ENCODE results near the gene PVALB. TPM values are rescaled to one million over a fixed set of nuclear protein-coding genes. Genes with fewer than 3 reads are reported as not detected.

Gene PVALB
- total RNA-seq, 2 donors from 2014 or later, result not detected

GRCh38 chr22:36840106-36840505, 23.3 kb upstream of the PVALB start:
- no peak for DNase-seq
- Histone ChIP-seq H3K4me1 (no peaks in the 10 kb centered on the region), H3K9ac (ENCODE audit: low read depth in 2 of 2, low read length in 2 of 2) (no peak overlapping the region), H3K27ac (no peak overlapping the region), H3K4me3 (no peak overlapping the region), H3K27me3 (no peaks in the 10 kb centered on the region), H3K36me3 (no peaks in the 10 kb centered on the region), H3K9me3 (no peaks in the 10 kb centered on the region)
- intact Hi-C loops (cut with DNase I), result no loop called here
- TF ChIP-seq CTCF (IDR thresholded peaks at IDR 0.05), result no peak

GRCh38 chr22:36839356-36840073, 22.7 kb upstream of the PVALB start:
- Histone ChIP-seq H3K9me3 (no peaks in the 10 kb centered on the region), H3K4me3 (no peak overlapping the region), H3K27me3 (no peaks in the 10 kb centered on the region), H3K4me1 (no peaks in the 10 kb centered on the region), H3K36me3 (no peaks in the 10 kb centered on the region), H3K27ac (no peak overlapping the region), H3K9ac (ENCODE audit: low read depth in 2 of 2, low read length in 2 of 2) (no peak overlapping the region)
- TF ChIP-seq CTCF (IDR thresholded peaks at IDR 0.05), result no peak
- DNase-seq, result no peak
- intact Hi-C loops (cut with DNase I), result no loop called here

- Histone ChIP-seq H3K4me3 (no peak overlapping the region), H3K36me3 (no peaks in the 10 kb centered on the region), H3K9ac (ENCODE audit: low read depth in 2 of 2, low read length in 2 of 2) (no peak overlapping the region), H3K27me3 (no peaks in the 10 kb centered on the region), H3K27ac (no peak overlapping the region), H3K9me3 (no peaks in the 10 kb centered on the region), H3K4me1 (no peaks in the 10 kb centered on the region)
- no peak for TF ChIP-seq CTCF (IDR thresholded peaks at IDR 0.05)
- intact Hi-C loops (cut with DNase I), result no loop called here
- no peak for DNase-seq
These were observed 21.5 kb upstream of the PVALB start for GRCh38 chr22:36838119-36839030.

GRCh38 chr22:36835903-36836302, 19.1 kb upstream of the PVALB start:
- Histone ChIP-seq H3K4me1 (no peaks in the 10 kb centered on the region), H3K9ac (ENCODE audit: low read depth in 2 of 2, low read length in 2 of 2) (no peak overlapping the region), H3K4me3 (no peak overlapping the region), H3K27me3 (no peaks in the 10 kb centered on the region), H3K9me3 (no peaks in the 10 kb centered on the region), H3K36me3 (no peaks in the 10 kb centered on the region), H3K27ac (no peak overlapping the region)
- intact Hi-C loops (cut with DNase I), result no loop called here
- no peak for DNase-seq
- no peak for TF ChIP-seq CTCF (IDR thresholded peaks at IDR 0.05)

GRCh38 chr22:36833073-36833472, 16.2 kb upstream of the PVALB start:
- intact Hi-C loops (cut with DNase I), result no loop called here
- Histone ChIP-seq H3K9ac (ENCODE audit: low read depth in 2 of 2, low read length in 2 of 2) (no peak overlapping the region), H3K27ac (no peak overlapping the region), H3K4me1 (no peaks in the 10 kb centered on the region), H3K27me3 (no peaks in the 10 kb centered on the region), H3K4me3 (no peak overlapping the region), H3K9me3 (no peaks in the 10 kb centered on the region), H3K36me3 (no peaks in the 10 kb centered on the region)
- no peak for TF ChIP-seq CTCF (IDR thresholded peaks at IDR 0.05)
- DNase-seq, result no peak

All from colonic mucosa (tissue), 4 donors.